Body of pancreas (tissue), 4 donors: ENCODE data around the gene ANKRD44.

Experiments used
- POLR2A ChIP-seq, 3 donors: fragments of 450-650 bp; IDR thresholded peaks; one replicate each; pipeline ENCODE4 v1.6.1; 2016; ENCODE audit warnings: antibody characterized with exemption in 3 of 3, mild to moderate bottlenecking in 2 of 3
- TF ChIP-seq, protein P1 (sequence below), 7 experiments: fragments of 450-650 bp in 4 of 7; fragments of 200-600 bp in 3 of 7; sonication (generic) in 3 of 7; IDR thresholded peaks; one replicate each; pipeline ENCODE4 v1.5.1; 2016 to 2019; ENCODE audit warnings: antibody characterized with exemption in 7 of 7

DNA sequence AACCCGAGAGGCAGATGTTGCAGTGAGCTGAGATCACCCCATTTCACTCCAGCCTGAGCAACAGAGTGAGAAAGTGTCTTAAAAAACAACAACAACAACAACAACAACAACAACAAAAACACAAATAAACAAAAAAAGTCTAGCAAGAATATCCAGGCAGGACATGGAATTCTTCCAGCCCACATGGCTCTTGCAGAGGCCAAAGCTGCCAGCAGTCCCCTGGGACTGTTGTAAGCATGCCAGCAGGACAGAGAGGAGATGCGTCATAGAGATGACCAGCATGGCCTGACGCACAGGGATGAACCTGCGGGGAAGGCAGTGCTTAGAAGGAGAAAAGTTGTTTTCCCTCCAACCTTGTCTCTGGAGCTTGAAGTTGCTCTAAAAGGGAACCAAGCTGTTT lies 201.8 kb downstream of the ANKRD44 start:
- TF ChIP-seq POLR2A (IDR thresholded peaks at IDR 0.05) = no peak
- TF ChIP-seq, protein P1, sequence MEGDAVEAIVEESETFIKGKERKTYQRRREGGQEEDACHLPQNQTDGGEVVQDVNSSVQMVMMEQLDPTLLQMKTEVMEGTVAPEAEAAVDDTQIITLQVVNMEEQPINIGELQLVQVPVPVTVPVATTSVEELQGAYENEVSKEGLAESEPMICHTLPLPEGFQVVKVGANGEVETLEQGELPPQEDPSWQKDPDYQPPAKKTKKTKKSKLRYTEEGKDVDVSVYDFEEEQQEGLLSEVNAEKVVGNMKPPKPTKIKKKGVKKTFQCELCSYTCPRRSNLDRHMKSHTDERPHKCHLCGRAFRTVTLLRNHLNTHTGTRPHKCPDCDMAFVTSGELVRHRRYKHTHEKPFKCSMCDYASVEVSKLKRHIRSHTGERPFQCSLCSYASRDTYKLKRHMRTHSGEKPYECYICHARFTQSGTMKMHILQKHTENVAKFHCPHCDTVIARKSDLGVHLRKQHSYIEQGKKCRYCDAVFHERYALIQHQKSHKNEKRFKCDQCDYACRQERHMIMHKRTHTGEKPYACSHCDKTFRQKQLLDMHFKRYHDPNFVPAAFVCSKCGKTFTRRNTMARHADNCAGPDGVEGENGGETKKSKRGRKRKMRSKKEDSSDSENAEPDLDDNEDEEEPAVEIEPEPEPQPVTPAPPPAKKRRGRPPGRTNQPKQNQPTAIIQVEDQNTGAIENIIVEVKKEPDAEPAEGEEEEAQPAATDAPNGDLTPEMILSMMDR (IDR thresholded peaks at IDR 0.05) = no peak
